ENCODE data around the gene CCDC141. TPM values are rescaled to one million over a fixed set of nuclear protein-coding genes. Genes with fewer than 3 reads are reported as not detected.

Gene CCDC141
- total and polyA plus RNA-seq, 4 donors, result 2.1 to 48.1 (median 14.6) TPM

DNA sequence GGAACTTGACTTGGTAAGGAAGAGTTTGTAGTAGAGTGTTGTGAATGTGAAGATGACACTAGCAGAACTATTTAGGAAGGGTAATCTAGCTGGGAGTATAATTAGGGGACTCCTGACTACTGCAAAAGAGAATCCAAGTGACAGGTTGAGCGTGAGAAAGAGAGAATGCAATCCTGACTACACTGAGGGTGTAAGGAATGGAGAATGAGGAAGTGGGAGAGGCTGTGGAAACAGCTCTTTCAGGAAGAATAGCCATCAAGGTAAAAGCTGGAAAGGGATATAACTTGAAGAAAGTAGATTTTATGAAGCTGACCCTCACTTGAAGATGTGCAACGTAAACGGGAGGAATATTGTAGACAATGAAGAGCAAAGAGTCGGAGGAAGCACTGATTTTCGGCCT lies 201.6 kb downstream of the CCDC141 start:
- DNase-seq, result no peak
- Histone ChIP-seq H3K4me3 (no peak overlapping the region), H3K27ac (ENCODE audit: low read depth in 1 of 2, low read length in 1 of 2) (no peak overlapping the region), H3K27me3 (ENCODE audit: control insufficient read depth in 3 of 3, insufficient read depth in 3 of 3, low read length in 2 of 3) (no peaks in the 10 kb centered on the region), H3K9ac (ENCODE audit: insufficient read depth in 1 of 2, low read length in 2 of 2) (no peak overlapping the region), H3K9me3 (ENCODE audit: control insufficient read depth in 4 of 4, insufficient read depth in 3 of 4, low read length in 3 of 4) (peaks cover 0 to 2% (median 0%) of the 10 kb centered on the region in 4 donors), H3K36me3 (ENCODE audit: control insufficient read depth in 4 of 4, insufficient read depth in 4 of 4, low read length in 4 of 4) (peaks cover 0 to 7% (median under 1%) of the 10 kb centered on the region in 4 donors), H3K4me1 (ENCODE audit: control insufficient read depth in 5 of 5, insufficient read depth in 5 of 5, low read length in 5 of 5) (peaks cover 0 to 16% (median 0%) of the 10 kb centered on the region in 5 donors)
- no peak for ATAC-seq (ENCODE audit: insufficient read depth, low FRiP score)
- TF ChIP-seq, protein P1, sequence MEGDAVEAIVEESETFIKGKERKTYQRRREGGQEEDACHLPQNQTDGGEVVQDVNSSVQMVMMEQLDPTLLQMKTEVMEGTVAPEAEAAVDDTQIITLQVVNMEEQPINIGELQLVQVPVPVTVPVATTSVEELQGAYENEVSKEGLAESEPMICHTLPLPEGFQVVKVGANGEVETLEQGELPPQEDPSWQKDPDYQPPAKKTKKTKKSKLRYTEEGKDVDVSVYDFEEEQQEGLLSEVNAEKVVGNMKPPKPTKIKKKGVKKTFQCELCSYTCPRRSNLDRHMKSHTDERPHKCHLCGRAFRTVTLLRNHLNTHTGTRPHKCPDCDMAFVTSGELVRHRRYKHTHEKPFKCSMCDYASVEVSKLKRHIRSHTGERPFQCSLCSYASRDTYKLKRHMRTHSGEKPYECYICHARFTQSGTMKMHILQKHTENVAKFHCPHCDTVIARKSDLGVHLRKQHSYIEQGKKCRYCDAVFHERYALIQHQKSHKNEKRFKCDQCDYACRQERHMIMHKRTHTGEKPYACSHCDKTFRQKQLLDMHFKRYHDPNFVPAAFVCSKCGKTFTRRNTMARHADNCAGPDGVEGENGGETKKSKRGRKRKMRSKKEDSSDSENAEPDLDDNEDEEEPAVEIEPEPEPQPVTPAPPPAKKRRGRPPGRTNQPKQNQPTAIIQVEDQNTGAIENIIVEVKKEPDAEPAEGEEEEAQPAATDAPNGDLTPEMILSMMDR (IDR thresholded peaks at IDR 0.05; ENCODE audit: control extremely low read depth, extremely low read depth), result no peak
- 97 to 98% methylated on average over 5 of the region's 5 CpGs for WGBS, 2 donors

DNA sequence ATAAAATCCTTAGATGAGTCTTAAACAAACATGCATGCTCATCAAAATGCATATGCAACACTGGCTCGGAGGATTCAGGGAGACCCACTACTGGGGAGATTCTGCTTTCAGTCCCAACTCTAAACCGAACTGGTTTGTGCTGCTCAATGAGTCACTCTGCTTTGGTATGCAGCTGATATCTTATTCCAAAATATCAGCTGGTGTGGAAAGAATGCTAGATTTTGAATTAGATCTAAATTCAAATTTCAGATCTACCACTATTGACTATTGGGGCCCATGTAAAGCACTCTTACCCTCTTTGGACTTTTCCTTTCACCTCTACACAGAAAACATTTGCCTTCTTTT lies 203.5 kb downstream of the CCDC141 start:
- H3K9ac ChIP-seq (ENCODE audit: insufficient read depth in 1 of 2, low read length in 2 of 2), result no peak overlapping the region
- H3K27me3 ChIP-seq (ENCODE audit: control insufficient read depth in 3 of 3, insufficient read depth in 3 of 3, low read length in 2 of 3), result no peaks in the 10 kb centered on the region
- no peak overlapping the region for H3K4me3 ChIP-seq
- H3K36me3 ChIP-seq (ENCODE audit: control insufficient read depth in 4 of 4, insufficient read depth in 4 of 4, low read length in 4 of 4), result peaks cover 0 to 4% (median 0%) of the 10 kb centered on the region in 4 donors
- WGBS, 2 donors, result 90 to 93% methylated on average over 2 of the region's 2 CpGs
- no peak for DNase-seq
- peak overlapping the region in 1 of 2 donors; percentile 83 for H3K27ac ChIP-seq (ENCODE audit: low read depth in 1 of 2, low read length in 1 of 2)
- peaks cover 0 to 16% (median 0%) of the 10 kb centered on the region in 5 donors for H3K4me1 ChIP-seq (ENCODE audit: control insufficient read depth in 5 of 5, insufficient read depth in 5 of 5, low read length in 5 of 5)
- no peak for ATAC-seq (ENCODE audit: insufficient read depth, low FRiP score)
- peaks cover 0 to 2% (median 0%) of the 10 kb centered on the region in 4 donors for H3K9me3 ChIP-seq (ENCODE audit: control insufficient read depth in 4 of 4, insufficient read depth in 3 of 4, low read length in 3 of 4)
- TF ChIP-seq, protein P1 (IDR thresholded peaks at IDR 0.05; ENCODE audit: control extremely low read depth, extremely low read depth), result no peak

GRCh38 chr2:178845566-178846457 lies 204.1 kb downstream of the CCDC141 start:
- H3K4me1 ChIP-seq (ENCODE audit: control insufficient read depth in 5 of 5, insufficient read depth in 5 of 5, low read length in 5 of 5), result peaks cover 0 to 16% (median 0%) of the 10 kb centered on the region in 5 donors
- DNase-seq, result peak in 1 of 3 donors; percentile 59
- H3K27me3 ChIP-seq (ENCODE audit: control insufficient read depth in 3 of 3, insufficient read depth in 3 of 3, low read length in 2 of 3), result no peaks in the 10 kb centered on the region
- 77 to 90% methylated on average over 2 of the region's 2 CpGs for WGBS, 2 donors
- no peak for ATAC-seq (ENCODE audit: insufficient read depth, low FRiP score)
- no peaks in the 10 kb centered on the region for H3K9me3 ChIP-seq (ENCODE audit: control insufficient read depth in 4 of 4, insufficient read depth in 3 of 4, low read length in 3 of 4)
- TF ChIP-seq, protein P1 (IDR thresholded peaks at IDR 0.05; ENCODE audit: control extremely low read depth, extremely low read depth), result no peak
- peaks cover 0 to 4% (median 0%) of the 10 kb centered on the region in 4 donors for H3K36me3 ChIP-seq (ENCODE audit: control insufficient read depth in 4 of 4, insufficient read depth in 4 of 4, low read length in 4 of 4)
- H3K9ac ChIP-seq (ENCODE audit: insufficient read depth in 1 of 2, low read length in 2 of 2), result no peak overlapping the region
- no peak overlapping the region for H3K4me3 ChIP-seq
- peak overlapping the region in 1 of 2 donors; percentile 83 for H3K27ac ChIP-seq (ENCODE audit: low read depth in 1 of 2, low read length in 1 of 2)

Data from lung (tissue), 12 donors.